ENCODE results near the gene SLC25A36. TPM values are rescaled to one million over a fixed set of nuclear protein-coding genes. Genes with fewer than 3 reads are reported as not detected.
"Not testable (repeated sequence)": the region's sequence is repeated elsewhere in the genome, so short reads cannot be mapped to it uniquely, and the experiment has no call there.

Gene SLC25A36
- total RNA-seq, 1 experiment from 2014 or later: 76.5 TPM

GRCh38 chr3:140980663-140981062 lies 39.0 kb downstream of the SLC25A36 start:
- POLR2A ChIA-PET (ENCODE audit: unreplicated experiment): no interaction called here
- no peak for DNase-seq
- Histone ChIP-seq H3K9me2 (ENCODE audit: insufficient read depth) (no peaks in the 10 kb centered on the region; the same call in 1 of the 2 replicates), H3K27ac (no peak overlapping the region), H3K9me3 (ENCODE audit: insufficient read depth, low read depth) (no peaks in the 10 kb centered on the region), H3K4me1 (replicated peaks; ENCODE audit: insufficient read depth) (no peaks in the 10 kb centered on the region), H3K4me3 (no peak overlapping the region), H3K36me3 (ENCODE audit: low read depth) (peaks cover 13% of the 10 kb centered on the region; the same call in 1 of the 2 replicates), H3K79me2 (ENCODE audit: low read depth) (no peaks in the 10 kb centered on the region), H3K27me3 (ENCODE audit: insufficient read depth, low read depth) (no peaks in the 10 kb centered on the region), H3F3A (ENCODE audit: insufficient read depth, low read depth) (0 out of 2 replicates have a peak, but pooled peaks cover 4% of the 10 kb centered on the region), H2AFZ (no peak overlapping the region), H4K20me1 (ENCODE audit: insufficient read depth) (no peaks in the 10 kb centered on the region; the same call in 1 of the 2 replicates), H3K4me2 (no peak overlapping the region)
- intact Hi-C loops (cut with micrococcal nuclease; ENCODE audit: unreplicated experiment): no loop called here
- TF ChIP-seq EZH2 (IDR thresholded peaks at IDR 0.05; ENCODE audit: low read depth): no peak
- no peak for TF ChIP-seq CTCF (conservative IDR thresholded peaks at IDR 0.05)
- BruUV-seq (replicated peaks): no TSS peak
- CTCF ChIA-PET: no interaction called here

GRCh38 chr3:140987792-140988191 lies 46.2 kb downstream of the SLC25A36 start:
- H3K4me1 ChIP-seq (replicated peaks; ENCODE audit: insufficient read depth); H3K9me3 ChIP-seq (ENCODE audit: insufficient read depth, low read depth); DNase-seq; H3K27ac ChIP-seq; H2AFZ ChIP-seq; H3F3A ChIP-seq (ENCODE audit: insufficient read depth, low read depth); BruUV-seq (replicated peaks); H3K79me2 ChIP-seq (ENCODE audit: low read depth); H3K9me2 ChIP-seq (ENCODE audit: insufficient read depth); intact Hi-C loops (cut with micrococcal nuclease; ENCODE audit: unreplicated experiment); CTCF ChIA-PET; H3K4me3 ChIP-seq; H4K20me1 ChIP-seq (ENCODE audit: insufficient read depth); H3K4me2 ChIP-seq; POLR2A ChIA-PET (ENCODE audit: unreplicated experiment); H3K36me3 ChIP-seq (ENCODE audit: low read depth); H3K27me3 ChIP-seq (ENCODE audit: insufficient read depth, low read depth): not testable (repeated sequence)

- no peaks in the 10 kb centered on the region for H3K4me1 ChIP-seq (replicated peaks; ENCODE audit: insufficient read depth)
- BruUV-seq (replicated peaks): no TSS peak
- no peak overlapping the region for H3K27ac ChIP-seq
- H4K20me1 ChIP-seq (ENCODE audit: insufficient read depth): no peaks in the 10 kb centered on the region
- intact Hi-C loops (cut with micrococcal nuclease; ENCODE audit: unreplicated experiment): no loop called here
- no peak for TF ChIP-seq CTCF (conservative IDR thresholded peaks at IDR 0.05)
- TF ChIP-seq EZH2 (IDR thresholded peaks at IDR 0.05; ENCODE audit: low read depth): no peak
- no peak overlapping the region for H3K4me3 ChIP-seq
- ChIA-PET POLR2A (ENCODE audit: unreplicated experiment) (no interaction called here), CTCF (no interaction called here)
- no peaks in the 10 kb centered on the region; the same call in 1 of the 2 replicates for H3K9me2 ChIP-seq (ENCODE audit: insufficient read depth)
- H3K9me3 ChIP-seq (ENCODE audit: insufficient read depth, low read depth): no peaks in the 10 kb centered on the region; the same call in 1 of the 2 replicates
- no peaks in the 10 kb centered on the region for H3K79me2 ChIP-seq (ENCODE audit: low read depth)
- H2AFZ ChIP-seq: no peak overlapping the region
- no peaks in the 10 kb centered on the region for H3K36me3 ChIP-seq (ENCODE audit: low read depth)
- DNase-seq: no peak
- H3K4me2 ChIP-seq: no peak overlapping the region
- H3K27me3 ChIP-seq (ENCODE audit: insufficient read depth, low read depth): peaks cover 3% of the 10 kb centered on the region; the same call in 1 of the 2 replicates
- no peaks in the 10 kb centered on the region for H3F3A ChIP-seq (ENCODE audit: insufficient read depth, low read depth)
Measured at GRCh38 chr3:140994316-140994715, 52.7 kb downstream of the SLC25A36 start.

GRCh38 chr3:140994861-140995260 lies 53.2 kb downstream of the SLC25A36 start:
- intact Hi-C loops (cut with micrococcal nuclease; ENCODE audit: unreplicated experiment); DNase-seq; H3K4me1 ChIP-seq (replicated peaks; ENCODE audit: insufficient read depth); H3K4me3 ChIP-seq; H3K79me2 ChIP-seq (ENCODE audit: low read depth); H3F3A ChIP-seq (ENCODE audit: insufficient read depth, low read depth); H3K4me2 ChIP-seq; H3K36me3 ChIP-seq (ENCODE audit: low read depth); H3K9me2 ChIP-seq (ENCODE audit: insufficient read depth); CTCF ChIA-PET; H3K9me3 ChIP-seq (ENCODE audit: insufficient read depth, low read depth); H3K27me3 ChIP-seq (ENCODE audit: insufficient read depth, low read depth); BruUV-seq (replicated peaks); H2AFZ ChIP-seq; POLR2A ChIA-PET (ENCODE audit: unreplicated experiment); H3K27ac ChIP-seq; H4K20me1 ChIP-seq (ENCODE audit: insufficient read depth): not testable (repeated sequence)

Data from PC-9 (cell line).